Gastroesophageal sphincter (tissue), 4 donors: ENCODE results near the gene DRC7. TPM values are rescaled to one million over a fixed set of nuclear protein-coding genes. Genes with fewer than 3 reads are reported as not detected.

Source experiments
- ATAC-seq: fragments of 150-250 bp; one replicate; pipeline ENCODE4 v1.9.1; 2016; ENCODE audit warnings: mild to moderate bottlenecking, moderate library complexity
- H3K27ac ChIP-seq, 4 donors: fragments of 200-600 bp; sonication (generic) in 3 of 4; 1 replicate in 3 of 4; 2 replicates in 1 of 4; pipeline ENCODE4 v1.5.1; 2016 to 2019
- H3K27me3 ChIP-seq: fragments of 200-600 bp; sonication (generic); one replicate; pipeline ENCODE4 v1.5.1; 2019
- H3K36me3 ChIP-seq, 2 donors: fragments of 200-600 bp; sonication (generic); one replicate each; pipeline ENCODE4 v1.5.1; 2019; ENCODE audit warnings: control low read depth in 1 of 2
- H3K4me1 ChIP-seq, 3 donors: fragments of 200-600 bp; sonication (generic); 1 replicate in 2 of 3; 2 replicates in 1 of 3; pipeline ENCODE4 v1.5.1; 2016 to 2019; ENCODE audit warnings: control low read depth in 2 of 3
- H3K4me3 ChIP-seq, 2 donors: fragments of 200-600 bp; sonication (generic); one replicate each; pipeline ENCODE4 v1.5.1; 2019; ENCODE audit warnings: mild to moderate bottlenecking in 1 of 2, moderate library complexity in 1 of 2
- H3K9me3 ChIP-seq, 3 donors: fragments of 200-600 bp; sonication (generic); one replicate each; pipeline ENCODE4 v1.5.1; 2017 to 2019; ENCODE audit warnings: control low read depth in 2 of 3
- CTCF ChIP-seq, 4 experiments: fragments of 200-600 bp in 2 of 4; fragments of 450-650 bp in 2 of 4; sonication (generic) in 1 of 4; IDR thresholded peaks; one replicate each; pipeline ENCODE4 v1.5.1; 2017 to 2019; ENCODE audit warnings: antibody characterized with exemption in 4 of 4, mild to moderate bottlenecking in 2 of 4, moderate library complexity in 2 of 4
- EP300 ChIP-seq: sonication (generic); formaldehyde crosslinking; IDR thresholded peaks from one replicate; pipeline ENCODE4 v1.6.1; 2017; ENCODE audit warnings: antibody characterized with exemption, mild to moderate bottlenecking
- POLR2A ChIP-seq, 2 donors: fragments of 450-650 bp; IDR thresholded peaks; one replicate each; pipeline ENCODE4 v1.6.1; 2017; ENCODE audit warnings: antibody characterized with exemption in 2 of 2, mild to moderate bottlenecking in 2 of 2, moderate library complexity in 1 of 2
- POLR2AphosphoS5 ChIP-seq: sonication (generic); formaldehyde crosslinking; IDR thresholded peaks from one replicate; pipeline ENCODE4 v1.6.1; 2017; ENCODE audit warnings: antibody characterized with exemption
- WGBS, 2 donors: methylation state at CpG; one replicate each; pipeline ENCODE4 v1.1.5; 2018; ENCODE audit warnings: low coverage in 1 of 2; 5-methylcytosine and 5-hydroxymethylcytosine counted together
- total RNA-seq, 4 donors: library from RNA; depleted of rRNA; stranded (reverse); fragments of >200 nt; gene quantifications; one replicate each; pipeline ENCODE4 v1.1.0, GENCODE V29; 2016

Gene DRC7
- total RNA-seq, 4 donors from 2014 or later = 0.15 TPM; not detected in 3

GRCh38 chr16:57722651-57723050, 28.0 kb downstream of the DRC7 start:
- no peak overlapping the region for H3K27ac ChIP-seq
- H3K36me3 ChIP-seq = no peaks in the 10 kb centered on the region
- no peak overlapping the region for H3K4me3 ChIP-seq
- no peaks in the 10 kb centered on the region for H3K4me1 ChIP-seq
- no peaks in the 10 kb centered on the region for H3K9me3 ChIP-seq
- no peak for ATAC-seq
- TF ChIP-seq CTCF (IDR thresholded peaks at IDR 0.05) (no peak), EP300 (no peak), POLR2AphosphoS5 (no peak), POLR2A (IDR thresholded peaks at IDR 0.05) (no peak)
- peaks cover 19% of the 10 kb centered on the region for H3K27me3 ChIP-seq
- no CpG with 5 or more reads among the region's 11 CpGs for WGBS, 2 donors

GRCh38 chr16:57723170-57723569, 28.6 kb downstream of the DRC7 start:
- Histone ChIP-seq H3K27ac (no peak overlapping the region), H3K27me3 (peaks cover 14% of the 10 kb centered on the region), H3K9me3 (no peaks in the 10 kb centered on the region), H3K36me3 (no peaks in the 10 kb centered on the region), H3K4me3 (no peak overlapping the region), H3K4me1 (no peaks in the 10 kb centered on the region)
- no peak for TF ChIP-seq POLR2AphosphoS5
- no peak for ATAC-seq
- WGBS, 2 donors = 68 to 77% methylated on average over 5 to 6 of the region's 7 CpGs

GRCh38 chr16:57724531-57724930, 29.9 kb downstream of the DRC7 start:
- ATAC-seq = no peak
- Histone ChIP-seq H3K4me1 (no peaks in the 10 kb centered on the region), H3K36me3 (no peaks in the 10 kb centered on the region), H3K9me3 (no peaks in the 10 kb centered on the region), H3K27ac (no peak overlapping the region), H3K4me3 (no peak overlapping the region), H3K27me3 (peaks cover 14% of the 10 kb centered on the region)
- TF ChIP-seq EP300 (no peak), POLR2A (IDR thresholded peaks at IDR 0.05) (no peak), CTCF (IDR thresholded peaks at IDR 0.05) (no peak), POLR2AphosphoS5 (no peak)
- 77 to 88% methylated on average over 5 of the region's 15 CpGs for WGBS, 2 donors

GRCh38 chr16:57725151-57725550, 30.5 kb downstream of the DRC7 start:
- Histone ChIP-seq H3K4me1 (no peaks in the 10 kb centered on the region), H3K4me3 (no peak overlapping the region), H3K27ac (no peak overlapping the region), H3K27me3 (peaks cover 14% of the 10 kb centered on the region), H3K36me3 (no peaks in the 10 kb centered on the region), H3K9me3 (no peaks in the 10 kb centered on the region)
- 29 to 90% methylated on average over 2 to 4 of the region's 5 CpGs for WGBS, 2 donors
- ATAC-seq = no peak
- TF ChIP-seq EP300 (no peak), POLR2AphosphoS5 (no peak), POLR2A (IDR thresholded peaks at IDR 0.05) (no peak), CTCF (IDR thresholded peaks at IDR 0.05) (no peak)

- no peaks in the 10 kb centered on the region for H3K36me3 ChIP-seq
- H3K27me3 ChIP-seq = peaks cover 14% of the 10 kb centered on the region
- no peak overlapping the region for H3K27ac ChIP-seq
- no peak for TF ChIP-seq EP300
- TF ChIP-seq CTCF (IDR thresholded peaks at IDR 0.05) = no peak
- no peaks in the 10 kb centered on the region for H3K9me3 ChIP-seq
- no peaks in the 10 kb centered on the region for H3K4me1 ChIP-seq
- no peak for ATAC-seq
- no peak overlapping the region for H3K4me3 ChIP-seq
- WGBS, 2 donors = 48 to 67% methylated on average over 2 to 3 of the region's 5 CpGs
Measured at GRCh38 chr16:57725554-57725953, 30.9 kb downstream of the DRC7 start.
